Measurements from ENCODE around the gene KLK6.

DNA sequence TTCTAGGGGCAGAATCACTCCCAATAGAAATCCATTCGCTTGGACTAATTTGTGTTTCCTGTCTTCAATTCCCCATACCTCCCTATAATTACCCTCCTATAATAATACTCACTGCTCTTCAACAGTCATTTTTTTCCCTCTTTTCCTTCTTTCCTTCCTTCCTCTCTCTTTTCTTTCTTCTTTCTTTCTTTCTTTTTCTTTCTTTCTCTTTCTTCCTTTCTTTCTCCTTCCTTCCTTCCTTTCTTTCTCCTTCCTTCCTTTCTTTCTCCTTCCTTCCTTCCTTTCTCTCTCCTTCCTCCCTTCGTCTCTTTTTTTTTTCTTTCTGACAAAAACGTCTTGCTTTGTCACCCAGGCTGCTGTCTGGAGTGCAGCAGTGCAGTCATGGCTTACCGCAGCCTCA, 24.6 kb downstream of the KLK6 start:
- TF ChIP-seq, protein P1, sequence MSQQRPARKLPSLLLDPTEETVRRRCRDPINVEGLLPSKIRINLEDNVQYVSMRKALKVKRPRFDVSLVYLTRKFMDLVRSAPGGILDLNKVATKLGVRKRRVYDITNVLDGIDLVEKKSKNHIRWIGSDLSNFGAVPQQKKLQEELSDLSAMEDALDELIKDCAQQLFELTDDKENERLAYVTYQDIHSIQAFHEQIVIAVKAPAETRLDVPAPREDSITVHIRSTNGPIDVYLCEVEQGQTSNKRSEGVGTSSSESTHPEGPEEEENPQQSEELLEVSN (IDR thresholded peaks at IDR 0.05; ENCODE audit: borderline replicate concordance, low read depth), result no peak
- TF ChIP-seq KDM5A (IDR thresholded peaks at IDR 0.05), result no peak
